MM.1S (cell line): ENCODE results near the gene PTTG1IP.

Source experiments
- DNase-seq: peaks from one replicate; pipeline ENCODE4 v3.0.0-alpha.2; 2015
- H2AFZ ChIP-seq: fragments of 300-600 bp; sonication (generic); 2 replicates; pipeline ENCODE4 v1.6.0; 2016; ENCODE audit warnings: antibody characterized with exemption, low read length
- H3F3A ChIP-seq: fragments of 300-600 bp; sonication (generic); 2 replicates; pipeline ENCODE4 v1.6.1; 2016; ENCODE audit warnings: mild to moderate bottlenecking, antibody characterized with exemption, low read length, moderate library complexity, mixed read lengths; ENCODE audit not compliant: insufficient read depth
- H3K27ac ChIP-seq: fragments of 300-600 bp; sonication (generic); 2 replicates; pipeline ENCODE4 v1.5.1; 2016; ENCODE audit warnings: mild to moderate bottlenecking, low read length
- H3K27me3 ChIP-seq: fragments of 300-600 bp; sonication (generic); replicated peaks from 2 replicates; pipeline ENCODE4 v1.6.0; 2016; ENCODE audit warnings: low read length; ENCODE audit not compliant: insufficient read depth
- H3K36me3 ChIP-seq: fragments of 300-600 bp; sonication (generic); replicated peaks from 2 replicates; pipeline ENCODE4 v1.6.1; 2016; ENCODE audit warnings: mild to moderate bottlenecking, low read length, mixed read lengths; ENCODE audit not compliant: insufficient read depth
- H3K4me1 ChIP-seq: fragments of 300-600 bp; sonication (generic); 2 replicates; pipeline ENCODE4 v1.6.1; 2016; ENCODE audit warnings: low read length, mixed read lengths
- H3K4me2 ChIP-seq: fragments of 300-600 bp; sonication (generic); 2 replicates; pipeline ENCODE4 v1.6.0; 2016; ENCODE audit warnings: low read depth, low read length
- H3K4me3 ChIP-seq: fragments of 300-600 bp; sonication (generic); 2 replicates; pipeline ENCODE4 v1.5.1; 2016; ENCODE audit warnings: low read length, mixed read lengths
- H3K79me2 ChIP-seq: fragments of 300-600 bp; sonication (generic); 2 replicates; pipeline ENCODE4 v1.6.1; 2016; ENCODE audit warnings: mixed run types, low read length, mixed read lengths
- H3K9ac ChIP-seq: fragments of 300-600 bp; sonication (generic); 2 replicates; pipeline ENCODE4 v1.6.1; 2016; ENCODE audit warnings: low read length, mixed read lengths
- H3K9me2 ChIP-seq: fragments of 300-600 bp; sonication (generic); replicated peaks from 2 replicates; pipeline ENCODE4 v1.6.1; 2016; ENCODE audit warnings: mild to moderate bottlenecking, low read length, mixed read lengths; ENCODE audit not compliant: insufficient read depth
- H3K9me3 ChIP-seq: fragments of 300-600 bp; sonication (generic); replicated peaks from 2 replicates; pipeline ENCODE4 v1.6.1; 2016; ENCODE audit warnings: mild to moderate bottlenecking, low read length, mixed read lengths; ENCODE audit not compliant: insufficient read depth
- H4K20me1 ChIP-seq: fragments of 300-600 bp; sonication (generic); 2 replicates; pipeline ENCODE4 v1.6.1; 2016; ENCODE audit warnings: mild to moderate bottlenecking, low read length, moderate library complexity, mixed read lengths; ENCODE audit not compliant: insufficient read depth
- CTCF ChIP-seq: fragments of 300-600 bp; sonication (generic); IDR thresholded peaks from 2 replicates; pipeline ENCODE4 v1.5.1; 2016; ENCODE audit warnings: antibody characterized with exemption, low read length, mixed read lengths
- EZH2 ChIP-seq: fragments of 300-600 bp; sonication (generic); optimal IDR thresholded peaks from 2 replicates; pipeline ENCODE3; 2017; ENCODE audit warnings: low read depth, mild to moderate bottlenecking, antibody characterized with exemption, low read length, mixed read lengths
- EZH2phosphoT487 ChIP-seq: fragments of 300-600 bp; sonication (generic); IDR thresholded peaks from 2 replicates; pipeline ENCODE4 v1.6.1; 2018; ENCODE audit warnings: antibody characterized with exemption, low read length

The PTTG1IP gene

GRCh38 chr21:44838951-44839350, 34.5 kb downstream of the PTTG1IP start:
- H3F3A ChIP-seq, result no peaks in the 10 kb centered on the region
- H3K9me2 ChIP-seq, result no peaks in the 10 kb centered on the region
- no peaks in the 10 kb centered on the region for H3K79me2 ChIP-seq
- no peaks in the 10 kb centered on the region for H3K9me3 ChIP-seq
- no peak overlapping the region for H2AFZ ChIP-seq
- no peaks in the 10 kb centered on the region for H3K36me3 ChIP-seq
- peaks cover 93% of the 10 kb centered on the region for H3K27me3 ChIP-seq
- H3K4me1 ChIP-seq, result no peaks in the 10 kb centered on the region
- H3K4me2 ChIP-seq, result no peak overlapping the region
- TF ChIP-seq EZH2phosphoT487 (no peak), EZH2 (no peak), CTCF (no peak)
- no peak overlapping the region for H3K27ac ChIP-seq
- DNase-seq, result no peak
- H3K4me3 ChIP-seq, result no peak overlapping the region
- H3K9ac ChIP-seq, result no peak overlapping the region
- no peaks in the 10 kb centered on the region for H4K20me1 ChIP-seq

- Histone ChIP-seq H3K4me3 (no peak overlapping the region), H3K27me3 (peaks cover 91% of the 10 kb centered on the region), H3F3A (no peaks in the 10 kb centered on the region), H3K36me3 (no peaks in the 10 kb centered on the region), H3K27ac (no peak overlapping the region), H2AFZ (no peak overlapping the region), H3K9me2 (no peaks in the 10 kb centered on the region), H3K79me2 (no peaks in the 10 kb centered on the region), H3K4me2 (no peak overlapping the region), H3K4me1 (no peaks in the 10 kb centered on the region), H3K9me3 (no peaks in the 10 kb centered on the region), H4K20me1 (no peaks in the 10 kb centered on the region), H3K9ac (no peak overlapping the region)
- TF ChIP-seq EZH2phosphoT487 (no peak), CTCF (no peak), EZH2 (no peak)
- no peak for DNase-seq
Observed at GRCh38 chr21:44838039-44838895, 35.2 kb downstream of the PTTG1IP start.

- Histone ChIP-seq H3K36me3 (no peaks in the 10 kb centered on the region), H3F3A (no peaks in the 10 kb centered on the region), H3K9me2 (no peaks in the 10 kb centered on the region), H3K4me2 (no peak overlapping the region), H3K9me3 (no peaks in the 10 kb centered on the region), H3K79me2 (no peaks in the 10 kb centered on the region), H2AFZ (no peak overlapping the region), H3K4me3 (no peak overlapping the region), H4K20me1 (no peaks in the 10 kb centered on the region), H3K27ac (no peak overlapping the region), H3K9ac (no peak overlapping the region), H3K27me3 (peaks cover 91% of the 10 kb centered on the region), H3K4me1 (no peaks in the 10 kb centered on the region)
- no peak for DNase-seq
- TF ChIP-seq CTCF, result no peak
- no peak for TF ChIP-seq EZH2
- TF ChIP-seq EZH2phosphoT487, result no peak
Observed at GRCh38 chr21:44837537-44837936, 36.0 kb downstream of the PTTG1IP start.
